ENCODE data around the gene FTO. TPM values are rescaled to one million over a fixed set of nuclear protein-coding genes. Genes with fewer than 3 reads are reported as not detected.

FTO gene
- total RNA-seq, 2 experiments from 2014 or later: 48.6 to 53.2 TPM

DNA sequence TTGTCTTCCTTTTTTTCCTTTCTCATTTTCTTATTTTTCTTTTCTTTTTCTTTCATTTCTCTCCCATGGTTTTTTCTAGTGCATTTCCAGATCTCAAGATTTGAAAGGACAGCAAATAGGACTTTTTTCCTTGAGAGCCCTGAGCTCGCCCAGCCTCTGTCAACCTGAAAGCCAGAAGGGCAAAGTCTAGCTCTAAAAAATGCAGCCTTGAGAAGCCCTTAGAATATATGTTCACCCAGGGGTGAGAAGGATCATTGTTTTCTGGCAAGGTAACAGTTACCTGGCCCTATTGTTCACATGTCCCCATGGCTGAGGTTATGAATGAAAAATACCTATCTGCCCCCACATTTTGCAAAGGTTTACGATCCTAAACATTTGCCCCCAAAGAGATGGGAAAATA lies 364.3 kb downstream of the FTO start:
- no peaks in the 10 kb centered on the region for H3K36me3 Mint-ChIP-seq (ENCODE audit: low read depth)
- POLR2A ChIA-PET: no interaction called here
- no peaks in the 10 kb centered on the region for H3K27me3 Mint-ChIP-seq
- ATAC-seq (no peak), DNase-seq (no peak)
- H3K4me1 Mint-ChIP-seq (ENCODE audit: low read depth): no peaks in the 10 kb centered on the region
- TF ChIP-seq, protein P1, sequence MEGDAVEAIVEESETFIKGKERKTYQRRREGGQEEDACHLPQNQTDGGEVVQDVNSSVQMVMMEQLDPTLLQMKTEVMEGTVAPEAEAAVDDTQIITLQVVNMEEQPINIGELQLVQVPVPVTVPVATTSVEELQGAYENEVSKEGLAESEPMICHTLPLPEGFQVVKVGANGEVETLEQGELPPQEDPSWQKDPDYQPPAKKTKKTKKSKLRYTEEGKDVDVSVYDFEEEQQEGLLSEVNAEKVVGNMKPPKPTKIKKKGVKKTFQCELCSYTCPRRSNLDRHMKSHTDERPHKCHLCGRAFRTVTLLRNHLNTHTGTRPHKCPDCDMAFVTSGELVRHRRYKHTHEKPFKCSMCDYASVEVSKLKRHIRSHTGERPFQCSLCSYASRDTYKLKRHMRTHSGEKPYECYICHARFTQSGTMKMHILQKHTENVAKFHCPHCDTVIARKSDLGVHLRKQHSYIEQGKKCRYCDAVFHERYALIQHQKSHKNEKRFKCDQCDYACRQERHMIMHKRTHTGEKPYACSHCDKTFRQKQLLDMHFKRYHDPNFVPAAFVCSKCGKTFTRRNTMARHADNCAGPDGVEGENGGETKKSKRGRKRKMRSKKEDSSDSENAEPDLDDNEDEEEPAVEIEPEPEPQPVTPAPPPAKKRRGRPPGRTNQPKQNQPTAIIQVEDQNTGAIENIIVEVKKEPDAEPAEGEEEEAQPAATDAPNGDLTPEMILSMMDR (IDR thresholded peaks at IDR 0.05): no peak
- no peak overlapping the region for H3K4me3 Mint-ChIP-seq
- CTCF ChIA-PET: interaction anchor here (0.7 kb wide), 1 partner anchor 234 kb away, joined by 3 read pairs; no protein-coding TSS in a partner anchor
- H3K27ac Mint-ChIP-seq: no peak overlapping the region
- intact Hi-C loops (cut with micrococcal nuclease): no loop called here
- H3K9me3 Mint-ChIP-seq: no peaks in the 10 kb centered on the region

DNA sequence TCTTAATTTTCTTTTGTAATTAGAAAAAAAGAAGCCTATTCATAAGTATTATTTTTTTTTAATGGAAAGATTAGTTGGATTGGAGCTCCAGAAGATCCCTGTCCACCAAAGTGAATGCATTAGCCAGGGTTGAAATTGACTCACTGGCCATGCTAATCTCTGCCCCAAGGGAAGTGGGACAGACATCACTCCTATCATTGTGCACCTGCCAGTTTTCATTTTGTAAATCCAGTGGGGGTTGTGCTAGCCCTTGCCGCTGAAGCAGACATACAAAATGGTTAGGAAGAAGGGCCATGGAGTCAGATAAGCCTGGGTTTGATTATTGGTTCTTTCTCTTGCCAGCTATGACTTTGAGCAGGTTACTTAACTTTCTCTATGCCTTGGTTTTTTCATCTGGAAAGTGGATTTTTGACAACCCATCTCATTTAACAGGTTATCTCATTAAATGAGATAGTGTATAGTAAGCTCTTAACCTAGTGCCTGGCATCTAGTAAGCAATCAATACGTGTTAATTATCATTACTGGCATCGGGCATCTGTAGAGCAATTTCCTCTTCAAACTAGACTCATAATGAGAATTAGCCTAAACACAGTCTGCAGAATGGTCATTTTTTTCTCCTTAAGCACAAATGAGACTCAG lies 365.8 kb downstream of the FTO start:
- Mint-ChIP-seq H3K27me3 (no peaks in the 10 kb centered on the region), H3K4me3 (no peak overlapping the region), H3K36me3 (ENCODE audit: low read depth) (no peaks in the 10 kb centered on the region), H3K9me3 (no peaks in the 10 kb centered on the region), H3K27ac (no peak overlapping the region), H3K4me1 (ENCODE audit: low read depth) (no peaks in the 10 kb centered on the region)
- ChIA-PET POLR2A (no interaction called here), CTCF (no interaction called here)
- DNase-seq (no peak), ATAC-seq (no peak)
- TF ChIP-seq, protein P1 (IDR thresholded peaks at IDR 0.05): no peak
- intact Hi-C loops (cut with micrococcal nuclease): no loop called here

DNA sequence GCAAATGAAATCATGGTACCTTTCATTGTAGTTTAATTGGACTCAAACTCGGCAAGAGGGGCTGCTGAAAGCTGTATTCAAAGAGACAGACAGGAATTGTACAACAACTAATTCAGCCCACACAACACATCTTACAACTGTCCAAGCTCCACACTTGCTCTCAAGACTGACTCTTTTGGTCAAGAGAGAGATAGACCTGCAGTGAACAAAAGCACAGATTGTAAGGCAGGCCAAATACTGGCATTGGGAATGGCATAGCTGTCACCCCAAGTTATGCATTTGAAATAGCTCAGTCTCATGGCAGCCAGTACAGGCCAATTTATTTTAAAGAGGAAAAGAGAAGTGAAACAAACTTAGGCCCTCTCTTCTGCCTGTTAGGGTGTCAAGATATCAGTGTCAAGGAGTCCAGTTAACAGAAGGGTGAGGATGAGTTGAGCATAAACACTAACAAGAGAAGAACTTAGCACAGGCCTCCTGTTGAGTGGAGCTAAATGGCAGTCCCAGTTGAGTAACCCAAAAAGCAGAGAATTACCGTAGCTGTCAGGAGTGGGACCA lies 366.9 kb downstream of the FTO start:
- H3K4me3 Mint-ChIP-seq: no peak overlapping the region
- no peaks in the 10 kb centered on the region for H3K27me3 Mint-ChIP-seq
- ChIA-PET POLR2A (no interaction called here), CTCF (no interaction called here)
- no peak for DNase-seq
- H3K27ac Mint-ChIP-seq: no peak overlapping the region
- intact Hi-C loops (cut with micrococcal nuclease): no loop called here
- H3K36me3 Mint-ChIP-seq (ENCODE audit: low read depth): no peaks in the 10 kb centered on the region
- H3K9me3 Mint-ChIP-seq: no peaks in the 10 kb centered on the region
- no peak for ATAC-seq
- H3K4me1 Mint-ChIP-seq (ENCODE audit: low read depth): no peaks in the 10 kb centered on the region
- TF ChIP-seq, protein P1 (IDR thresholded peaks at IDR 0.05): no peak

DNA sequence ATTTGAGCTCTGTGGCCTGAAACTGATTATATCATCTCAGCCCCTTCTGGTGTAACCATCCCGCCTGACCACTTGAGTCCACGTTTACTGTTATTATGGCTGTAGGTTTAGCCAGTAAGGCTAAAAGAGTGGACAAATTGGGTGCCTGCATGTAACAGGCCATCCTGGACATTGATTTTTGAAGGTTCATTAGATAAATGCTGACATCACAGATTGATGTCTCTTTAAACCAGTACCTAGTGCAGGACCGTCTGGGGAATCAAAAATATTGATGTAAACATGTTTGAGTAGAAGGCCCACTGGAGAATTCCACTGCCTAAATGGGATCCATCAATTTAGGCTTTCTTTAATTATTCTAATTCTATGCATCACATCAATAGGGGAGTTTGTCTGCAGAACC lies 367.6 kb downstream of the FTO start:
- H3K27ac Mint-ChIP-seq: no peak overlapping the region
- H3K27me3 Mint-ChIP-seq: no peaks in the 10 kb centered on the region
- H3K36me3 Mint-ChIP-seq (ENCODE audit: low read depth): no peaks in the 10 kb centered on the region
- CTCF ChIA-PET: no interaction called here
- intact Hi-C loops (cut with micrococcal nuclease): no loop called here
- POLR2A ChIA-PET: no interaction called here
- ATAC-seq: no peak
- no peaks in the 10 kb centered on the region for H3K4me1 Mint-ChIP-seq (ENCODE audit: low read depth)
- TF ChIP-seq, protein P1 (IDR thresholded peaks at IDR 0.05): no peak
- no peak for DNase-seq
- H3K4me3 Mint-ChIP-seq: no peak overlapping the region
- H3K9me3 Mint-ChIP-seq: no peaks in the 10 kb centered on the region

DNA sequence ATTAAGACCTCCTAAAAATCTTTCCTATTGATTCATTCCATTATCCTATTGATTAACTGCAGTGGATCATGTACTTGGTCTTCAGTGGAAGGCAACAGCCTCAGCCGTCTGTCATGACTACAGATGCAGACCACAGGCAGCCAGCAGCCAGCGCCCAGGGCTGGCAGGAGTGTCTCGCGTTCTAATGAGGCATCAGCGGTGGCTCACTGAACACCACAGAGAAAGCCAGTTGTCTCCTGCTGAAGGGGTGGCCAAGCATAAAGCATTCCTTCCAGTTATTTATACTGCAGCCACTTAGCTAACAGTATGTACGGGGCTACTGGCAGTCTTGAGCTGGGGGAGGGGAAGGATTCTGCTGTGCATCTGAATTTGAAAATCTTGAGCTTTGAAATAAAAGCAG lies 368.3 kb downstream of the FTO start:
- ChIA-PET CTCF (no interaction called here), POLR2A (no interaction called here)
- Mint-ChIP-seq H3K36me3 (ENCODE audit: low read depth) (no peaks in the 10 kb centered on the region), H3K4me1 (ENCODE audit: low read depth) (no peaks in the 10 kb centered on the region), H3K9me3 (no peaks in the 10 kb centered on the region), H3K4me3 (no peak overlapping the region), H3K27ac (no peak overlapping the region), H3K27me3 (no peaks in the 10 kb centered on the region)
- no peak for DNase-seq
- no peak for ATAC-seq
- TF ChIP-seq, protein P1 (IDR thresholded peaks at IDR 0.05): no peak
- intact Hi-C loops (cut with micrococcal nuclease): no loop called here

Measured in activated CD8-positive, alpha-beta T cell treated with anti-CD3 and anti-CD28 coated beads for 36 hours (primary cell).